ENCODE results near the gene OTULIN.

The OTULIN gene

DNA sequence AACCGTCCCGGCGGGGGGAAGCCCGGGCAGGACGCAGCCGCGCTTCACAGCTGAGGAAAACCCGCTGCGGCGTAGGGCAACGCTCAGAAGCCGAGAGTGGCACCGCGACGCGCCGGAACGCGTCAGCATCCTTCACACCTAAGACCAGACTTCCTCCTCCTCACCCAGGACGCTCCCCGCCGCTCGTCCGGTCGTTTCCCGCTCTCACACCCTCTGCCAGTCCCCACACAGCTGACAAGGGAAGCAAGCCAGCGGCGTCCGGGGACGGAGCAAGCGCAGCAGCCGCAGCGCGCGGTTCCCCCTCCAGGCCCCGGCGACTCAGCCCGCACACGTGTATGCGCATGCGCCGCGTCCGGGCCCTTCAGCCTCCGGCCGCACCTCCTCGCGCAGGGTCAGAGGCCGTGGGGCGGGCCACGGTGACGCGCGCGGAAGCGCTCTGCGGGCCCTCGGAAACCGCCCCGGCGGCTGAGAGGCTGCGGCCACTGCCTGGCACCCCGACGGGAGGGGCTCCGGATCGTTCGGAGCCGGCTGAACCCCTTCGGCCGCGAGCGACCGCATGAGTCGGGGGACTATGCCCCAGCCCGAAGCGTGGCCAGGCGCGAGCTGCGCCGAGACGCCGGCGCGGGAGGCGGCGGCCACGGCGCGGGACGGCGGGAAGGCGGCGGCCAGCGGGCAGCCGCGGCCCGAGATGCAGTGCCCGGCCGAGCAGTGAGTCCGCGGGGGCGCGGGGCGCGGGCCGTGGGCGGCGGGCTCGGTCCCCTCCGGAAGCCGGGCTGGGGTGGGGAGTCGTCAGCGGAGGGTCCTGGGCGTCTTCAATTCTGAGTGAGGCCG is at the start of gene OTULIN:
Gene OTULIN (plus strand): TSS at position 449 of the 831 bp plus-strand sequence. CDS start 108 bp downstream, at position 557.
- peak; percentile 97 for DNase-seq

- peak; percentile 95 for DNase-seq
Observed at GRCh38 chr5:14615365-14615764, 49.2 kb upstream of the OTULIN start.

- DNase-seq = peak; percentile 71
Observed at GRCh38 chr5:14617441-14617840, 47.1 kb upstream of the OTULIN start.

GRCh38 chr5:14627270-14627669 is 37.2 kb upstream of the OTULIN start:
- peak; percentile 29 for DNase-seq

- DNase-seq = no peak
Observed at GRCh38 chr5:14628346-14628745, 36.2 kb upstream of the OTULIN start.

DNA sequence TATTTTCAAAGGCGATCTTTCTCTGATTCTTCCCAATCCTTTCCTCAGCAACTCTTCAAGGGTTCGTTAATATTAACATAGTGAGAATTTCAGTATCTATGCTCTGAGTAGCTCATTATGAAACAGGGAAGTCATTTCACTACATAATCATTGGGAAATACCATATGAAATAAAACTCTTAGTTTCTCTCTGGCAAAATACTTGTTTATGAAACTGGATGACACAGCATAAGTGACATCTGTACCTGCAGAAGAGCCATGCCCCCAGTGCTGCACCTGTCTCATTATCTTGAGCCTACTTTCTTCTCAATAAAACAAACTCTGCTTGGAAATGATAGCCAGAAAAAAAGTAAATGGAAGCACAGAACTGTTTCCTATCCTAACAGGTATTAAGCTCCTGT is 33.8 kb upstream of the OTULIN start:
- DNase-seq = no peak

GRCh38 chr5:14635656-14636055 is 28.9 kb upstream of the OTULIN start:
- no peak for DNase-seq

- no peak for DNase-seq
Observed at GRCh38 chr5:14640765-14641164, 23.8 kb upstream of the OTULIN start.

DNA sequence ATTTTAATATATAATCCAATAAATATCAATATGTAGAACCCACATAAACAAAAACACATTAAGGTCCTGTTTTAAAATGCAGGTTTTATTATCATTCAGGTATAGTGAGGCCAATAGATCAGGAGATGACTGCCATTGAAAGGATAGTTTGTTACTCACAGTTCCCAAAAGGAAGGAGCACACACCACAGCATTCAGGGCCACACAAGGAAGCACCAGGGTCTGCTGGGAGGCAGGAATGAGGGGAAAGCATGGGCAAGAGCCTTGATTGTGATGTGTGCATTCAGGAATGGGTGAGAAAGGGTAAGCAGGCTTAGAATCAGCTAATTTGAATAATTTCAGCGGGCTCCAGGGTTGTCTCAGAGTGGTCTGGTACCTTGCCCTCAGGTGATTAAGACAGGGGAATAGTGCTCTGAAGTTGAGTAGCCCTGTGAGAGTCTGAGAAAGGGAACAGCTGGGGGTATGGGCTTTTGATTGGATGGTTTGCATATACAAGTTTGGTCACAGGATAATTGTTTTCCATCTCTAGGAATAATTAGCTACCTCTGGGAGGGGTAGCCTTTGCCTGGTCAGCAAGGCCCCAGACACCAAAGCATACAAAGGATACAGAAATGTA is 19.8 kb upstream of the OTULIN start:
- peak; percentile 60 for DNase-seq

GRCh38 chr5:14650052-14650451 is 14.5 kb upstream of the OTULIN start:
- DNase-seq = no peak

DNA sequence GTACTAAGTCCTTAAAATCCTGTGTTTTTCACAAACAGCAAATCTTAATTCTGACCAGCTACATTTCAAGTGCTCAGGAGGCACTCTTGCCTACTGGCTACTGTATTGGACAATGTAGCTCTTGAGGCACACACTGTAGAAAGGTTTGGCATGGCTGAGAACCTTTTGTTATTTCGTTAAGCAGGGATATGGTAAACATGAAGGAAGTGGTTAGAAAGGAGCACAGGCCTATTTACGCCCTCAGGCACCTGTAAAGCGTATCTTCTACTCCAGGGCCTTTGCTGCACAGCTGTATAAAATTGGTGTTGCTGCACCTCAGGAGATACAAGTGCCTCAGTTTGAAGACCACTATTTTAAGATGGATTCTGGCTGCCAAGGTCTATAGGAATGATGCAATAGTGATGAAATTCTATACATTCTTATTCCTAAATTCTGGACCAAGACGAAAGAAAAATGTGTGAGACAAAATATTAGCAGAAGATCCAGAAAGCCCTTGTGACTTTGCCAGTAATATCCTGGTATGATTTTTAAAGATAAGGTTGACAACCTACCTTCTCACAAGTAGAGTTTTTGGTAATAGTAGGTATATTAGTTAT is 9.3 kb upstream of the OTULIN start:
- DNase-seq = peak; percentile 48

- no peak for DNase-seq
Observed at GRCh38 chr5:14656898-14657297, 7.6 kb upstream of the OTULIN start.

- no peak for DNase-seq
Observed at GRCh38 chr5:14659821-14660607, 4.5 kb upstream of the OTULIN start.

GRCh38 chr5:14660833-14661232 is 3.7 kb upstream of the OTULIN start:
- DNase-seq = peak; percentile 16

DNA sequence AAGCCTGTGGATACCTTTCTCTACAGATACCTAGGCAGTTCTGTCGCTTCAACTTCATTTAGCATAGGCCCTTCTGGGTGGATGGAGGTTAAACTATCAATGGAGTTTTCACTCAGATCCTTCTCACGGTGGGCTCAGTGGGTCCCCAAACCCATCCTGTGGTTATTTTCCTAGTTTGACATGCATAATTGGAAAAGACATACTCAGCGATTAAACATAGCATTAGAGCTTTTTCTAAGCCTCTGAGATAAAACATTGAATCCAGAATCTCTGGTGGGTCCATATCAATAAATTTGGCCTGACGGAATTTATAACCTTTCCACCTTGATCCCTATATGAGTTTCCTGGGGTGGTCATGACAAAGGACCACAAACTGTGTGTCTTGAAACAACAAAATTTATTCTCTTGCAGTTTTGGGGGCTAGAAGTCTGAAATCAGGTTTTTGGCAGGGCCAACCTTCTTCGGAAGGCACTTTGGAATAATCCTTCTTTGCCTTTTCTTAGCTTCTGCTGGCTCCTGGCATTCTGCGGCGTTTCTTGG is 1.7 kb upstream of the OTULIN start:
- no peak for DNase-seq

GRCh38 chr5:14663734-14664269 is 716 bp upstream of the OTULIN start:
- peak; percentile 67 for DNase-seq

- peak; percentile 73 for DNase-seq
Observed at GRCh38 chr5:14665101-14665822, 744 bp downstream of the OTULIN start.

- peak; percentile 71 for DNase-seq
Observed at GRCh38 chr5:14665949-14666348, 1.4 kb downstream of the OTULIN start.

DNA sequence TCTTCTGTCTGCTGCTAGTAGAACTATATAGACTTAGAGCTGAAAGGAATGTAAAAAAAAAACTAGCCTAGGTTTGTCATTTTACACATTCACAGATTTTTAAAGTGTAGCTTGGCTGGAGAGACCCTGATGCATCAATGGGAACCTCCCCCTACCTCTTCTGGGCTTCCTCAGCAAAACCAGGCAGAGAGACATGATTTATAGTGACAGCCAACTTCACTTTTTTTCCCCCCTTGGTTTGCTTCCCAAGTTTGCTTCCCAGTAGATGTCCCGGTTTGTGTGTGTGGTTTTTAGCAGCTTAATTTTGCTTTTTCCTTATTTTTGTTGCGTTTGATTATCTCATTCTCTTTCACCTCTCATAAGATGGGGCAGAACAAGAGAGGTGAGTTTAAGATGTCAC is 1.8 kb downstream of the OTULIN start:
- no peak for DNase-seq

DNA sequence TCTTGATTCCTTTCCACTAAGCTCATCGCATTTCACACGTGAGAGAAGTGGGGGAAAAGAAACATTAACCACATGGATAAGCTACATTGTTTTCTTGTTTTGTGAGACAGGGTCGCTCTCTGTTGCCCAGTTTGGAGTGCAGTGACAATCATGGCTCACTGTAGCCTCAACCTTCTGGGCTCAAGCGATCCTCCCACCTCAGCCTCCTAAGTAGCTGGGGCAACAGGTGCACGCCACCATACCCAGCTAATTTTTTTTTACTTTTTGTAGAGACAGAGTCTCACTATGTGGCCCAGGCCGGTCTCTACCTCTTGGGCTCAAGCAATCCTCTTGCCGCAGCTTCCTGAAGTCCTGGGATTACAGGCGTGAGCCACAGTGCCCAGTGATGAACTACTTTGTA is 2.8 kb downstream of the OTULIN start:
- no peak for DNase-seq

DNA sequence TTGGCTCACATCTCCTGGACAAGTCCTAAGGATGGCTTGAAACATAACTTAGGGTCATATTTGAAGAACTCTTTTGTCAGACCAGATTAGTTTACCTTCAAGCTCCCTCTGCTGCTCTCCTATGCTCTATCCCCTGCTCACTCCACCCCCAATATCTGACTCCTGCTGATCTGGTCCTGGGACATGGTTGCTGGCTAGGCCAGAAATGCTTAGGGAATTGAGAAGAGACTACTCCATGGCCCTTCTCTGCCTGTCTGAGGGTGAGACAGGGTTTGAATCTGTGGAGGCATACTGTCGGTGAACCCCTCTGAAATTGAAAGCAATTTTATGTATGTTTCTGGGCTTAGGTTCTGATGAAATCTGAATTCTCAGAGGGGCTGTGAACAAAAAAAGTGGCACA is 3.3 kb downstream of the OTULIN start:
- no peak for DNase-seq

GRCh38 chr5:14668181-14668591 is 3.7 kb downstream of the OTULIN start:
- DNase-seq = no peak
